ENCODE results near the gene GLRA3.

Gene GLRA3

GRCh38 chr4:174828845-174829701 is at the start of gene GLRA3:
Gene GLRA3, minus strand, starts transcription at chr4:174829247. Its CDS starts 436 bp downstream, at chr4:174828811.
- TF ChIP-seq TEAD4 (IDR thresholded peaks at IDR 0.05) (peak; percentile 63), ZBTB7A (IDR thresholded peaks at IDR 0.05; ENCODE audit: low read depth) (peak; percentile 84), USF1 (IDR thresholded peaks at IDR 0.05) (no peak), CEBPB (IDR thresholded peaks at IDR 0.05) (no peak), REST (IDR thresholded peaks at IDR 0.05; ENCODE audit: low read depth) (peak; percentile 94), MAX (IDR thresholded peaks at IDR 0.05) (peak; percentile 34; the same call in 1 of the 2 replicates)

GRCh38 chr4:174874898-174875297 is 45.9 kb upstream of the GLRA3 start:
- TF ChIP-seq MAX (IDR thresholded peaks at IDR 0.05) (no peak), ZBTB7A (IDR thresholded peaks at IDR 0.05; ENCODE audit: low read depth) (no peak)

- TF ChIP-seq NFIC (IDR thresholded peaks at IDR 0.05) = no peak
- TF ChIP-seq USF1 (IDR thresholded peaks at IDR 0.05) = no peak
- TF ChIP-seq CEBPB (IDR thresholded peaks at IDR 0.05) = no peak
- no peak for TF ChIP-seq TCF12 (IDR thresholded peaks at IDR 0.05; ENCODE audit: low read depth)
- no peak for TF ChIP-seq ZBTB7A (IDR thresholded peaks at IDR 0.05; ENCODE audit: low read depth)
- no peak for TF ChIP-seq MAX (IDR thresholded peaks at IDR 0.05)
- peak; percentile 35; the same call in 1 of the 2 replicates for TF ChIP-seq RAD21 (IDR thresholded peaks at IDR 0.05; ENCODE audit: low read depth)
- TF ChIP-seq REST (IDR thresholded peaks at IDR 0.05; ENCODE audit: low read depth) = no peak
These were observed 44.9 kb upstream of the GLRA3 start for GRCh38 chr4:174873931-174874330.

- TF ChIP-seq EGR1 (IDR thresholded peaks at IDR 0.05) (no peak), TAF1 (IDR thresholded peaks at IDR 0.05; ENCODE audit: low read depth) (no peak), TEAD4 (IDR thresholded peaks at IDR 0.05) (no peak), EP300 (IDR thresholded peaks at IDR 0.05; ENCODE audit: borderline replicate concordance) (no peak), YY1 (IDR thresholded peaks at IDR 0.05; ENCODE audit: low read depth) (no peak), NFIC (IDR thresholded peaks at IDR 0.05) (no peak), CEBPB (IDR thresholded peaks at IDR 0.05) (no peak), TCF12 (IDR thresholded peaks at IDR 0.05; ENCODE audit: low read depth) (no peak), USF1 (IDR thresholded peaks at IDR 0.05) (no peak), MAX (IDR thresholded peaks at IDR 0.05) (no peak), ZBTB7A (IDR thresholded peaks at IDR 0.05; ENCODE audit: low read depth) (no peak), CREB1 (IDR thresholded peaks at IDR 0.05; ENCODE audit: low read depth) (no peak), RAD21 (IDR thresholded peaks at IDR 0.05; ENCODE audit: low read depth) (no peak), FOXM1 (IDR thresholded peaks at IDR 0.05; ENCODE audit: borderline replicate concordance, low read depth) (no peak), REST (IDR thresholded peaks at IDR 0.05; ENCODE audit: low read depth) (no peak)
These were observed 42.4 kb upstream of the GLRA3 start for GRCh38 chr4:174871407-174871806.

Data from Ishikawa (cell line).